ENCODE results near the gene RNF130. TPM values are rescaled to one million over a fixed set of nuclear protein-coding genes. Genes with fewer than 3 reads are reported as not detected.

RNF130 gene
- total RNA-seq, 2 experiments from 2014 or later: 4.0 to 5.5 TPM

- CTCF ChIA-PET: no interaction called here
- Mint-ChIP-seq H3K9me3 (ENCODE audit: insufficient read depth) (no peaks in the 10 kb centered on the region), H3K27me3 (ENCODE audit: low read depth) (no peaks in the 10 kb centered on the region), H3K4me1 (ENCODE audit: low read depth) (no peaks in the 10 kb centered on the region), H3K4me3 (no peak overlapping the region), H3K36me3 (ENCODE audit: low read depth) (no peaks in the 10 kb centered on the region), H3K27ac (no peak overlapping the region)
- ATAC-seq: no peak
- POLR2A ChIA-PET: no interaction called here
- no peak for DNase-seq
Observed at GRCh38 chr5:180113660-180114303, 42.2 kb upstream of the RNF130 start.

GRCh38 chr5:180112181-180112861 is 40.8 kb upstream of the RNF130 start:
- Mint-ChIP-seq H3K4me3 (no peak overlapping the region), H3K36me3 (ENCODE audit: low read depth) (no peaks in the 10 kb centered on the region), H3K27ac (no peak overlapping the region), H3K27me3 (ENCODE audit: low read depth) (no peaks in the 10 kb centered on the region), H3K9me3 (ENCODE audit: insufficient read depth) (peaks cover 5% of the 10 kb centered on the region), H3K4me1 (ENCODE audit: low read depth) (no peaks in the 10 kb centered on the region)
- ATAC-seq: no peak
- CTCF ChIA-PET: no interaction called here
- POLR2A ChIA-PET: no interaction called here
- no peak for DNase-seq

GRCh38 chr5:180111273-180112002 is 39.9 kb upstream of the RNF130 start:
- POLR2A ChIA-PET: no interaction called here
- no peak for ATAC-seq

DNA sequence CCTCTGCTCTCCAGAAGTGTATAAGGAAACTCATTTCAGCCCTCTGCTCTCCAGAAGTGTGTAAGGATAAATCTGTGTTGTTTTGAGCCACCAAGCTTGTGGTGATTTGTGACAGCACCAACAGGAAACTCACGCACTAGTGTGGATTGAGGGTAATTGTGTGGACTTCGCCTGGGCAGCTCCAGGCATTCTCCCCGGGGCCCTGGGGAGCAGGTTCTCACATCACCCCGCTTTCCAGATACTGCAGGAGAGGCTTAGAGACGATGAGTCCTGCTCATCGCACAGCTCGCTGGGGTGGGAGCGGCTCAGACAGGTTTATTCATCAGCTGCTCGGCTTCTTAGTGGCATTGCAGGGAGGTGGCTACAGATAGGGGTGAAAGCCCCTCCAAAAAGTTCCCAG is 38.4 kb upstream of the RNF130 start:
- Mint-ChIP-seq H3K4me3 (no peak overlapping the region), H3K36me3 (ENCODE audit: low read depth) (no peaks in the 10 kb centered on the region), H3K9me3 (ENCODE audit: insufficient read depth) (peaks cover 17% of the 10 kb centered on the region), H3K4me1 (ENCODE audit: low read depth) (no peaks in the 10 kb centered on the region), H3K27me3 (ENCODE audit: low read depth) (no peaks in the 10 kb centered on the region), H3K27ac (no peak overlapping the region)
- POLR2A ChIA-PET: no interaction called here
- DNase-seq: no peak
- CTCF ChIA-PET: no interaction called here
- ATAC-seq: no peak

More at GRCh38 chr5:180111273-180112002, 39.9 kb upstream of the RNF130 start:
- Mint-ChIP-seq H3K36me3 (ENCODE audit: low read depth) (no peaks in the 10 kb centered on the region), H3K9me3 (ENCODE audit: insufficient read depth) (peaks cover 14% of the 10 kb centered on the region), H3K4me1 (ENCODE audit: low read depth) (no peaks in the 10 kb centered on the region), H3K27me3 (ENCODE audit: low read depth) (no peaks in the 10 kb centered on the region), H3K4me3 (no peak overlapping the region), H3K27ac (no peak overlapping the region)
- CTCF ChIA-PET: no interaction called here
- DNase-seq: no peak

DNA sequence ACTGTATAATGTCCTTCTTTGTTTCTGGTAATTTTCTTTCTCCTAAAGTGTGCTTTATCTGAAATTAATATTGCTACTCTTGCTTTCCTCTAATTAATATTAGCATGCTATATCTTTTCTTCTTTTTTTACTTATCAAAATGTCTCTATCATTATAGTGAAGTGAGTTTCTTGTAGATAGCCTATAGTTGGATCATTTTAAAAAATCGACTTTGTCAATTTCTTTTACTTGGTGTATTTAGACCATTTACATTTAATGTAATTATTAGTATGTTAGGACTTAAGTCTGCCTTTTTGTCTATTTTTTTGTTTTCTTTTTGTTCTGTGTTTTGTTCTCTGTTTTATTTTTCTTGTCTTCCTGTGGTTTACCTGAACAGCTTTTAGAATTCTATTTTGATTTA is 35.4 kb upstream of the RNF130 start:
- CTCF ChIA-PET: interaction anchor here (0.7 kb wide), 1 partner anchor 16 kb away, joined by 3 read pairs; no protein-coding TSS in a partner anchor
- ATAC-seq: no peak
- POLR2A ChIA-PET: no interaction called here
- Mint-ChIP-seq H3K27me3 (ENCODE audit: low read depth) (peaks cover 3% of the 10 kb centered on the region), H3K4me3 (no peak overlapping the region), H3K36me3 (ENCODE audit: low read depth) (no peaks in the 10 kb centered on the region), H3K27ac (no peak overlapping the region), H3K9me3 (ENCODE audit: insufficient read depth) (peaks cover 17% of the 10 kb centered on the region), H3K4me1 (ENCODE audit: low read depth) (no peaks in the 10 kb centered on the region)
- DNase-seq: no peak

- no peak for DNase-seq
- Mint-ChIP-seq H3K4me3 (no peak overlapping the region), H3K36me3 (ENCODE audit: low read depth) (no peaks in the 10 kb centered on the region), H3K27ac (no peak overlapping the region), H3K27me3 (ENCODE audit: low read depth) (peaks cover 3% of the 10 kb centered on the region), H3K4me1 (ENCODE audit: low read depth) (no peaks in the 10 kb centered on the region), H3K9me3 (ENCODE audit: insufficient read depth) (peaks cover 17% of the 10 kb centered on the region)
- CTCF ChIA-PET: no interaction called here
- ATAC-seq: no peak
- POLR2A ChIA-PET: no interaction called here
Observed at GRCh38 chr5:180105827-180106312, 34.3 kb upstream of the RNF130 start.

GRCh38 chr5:180104168-180104530 is 32.6 kb upstream of the RNF130 start:
- peaks cover 17% of the 10 kb centered on the region for H3K9me3 Mint-ChIP-seq (ENCODE audit: insufficient read depth)
- no peak overlapping the region for H3K27ac Mint-ChIP-seq
- peaks cover 3% of the 10 kb centered on the region for H3K27me3 Mint-ChIP-seq (ENCODE audit: low read depth)
- ChIA-PET CTCF (no interaction called here), POLR2A (no interaction called here)
- H3K4me3 Mint-ChIP-seq: no peak overlapping the region
- ATAC-seq (no peak), DNase-seq (no peak)
- H3K4me1 Mint-ChIP-seq (ENCODE audit: low read depth): no peaks in the 10 kb centered on the region
- H3K36me3 Mint-ChIP-seq (ENCODE audit: low read depth): no peaks in the 10 kb centered on the region

- POLR2A ChIA-PET: no interaction called here
- Mint-ChIP-seq H3K27me3 (ENCODE audit: low read depth) (peaks cover 3% of the 10 kb centered on the region), H3K4me3 (no peak overlapping the region), H3K4me1 (ENCODE audit: low read depth) (no peaks in the 10 kb centered on the region), H3K36me3 (ENCODE audit: low read depth) (no peaks in the 10 kb centered on the region), H3K9me3 (ENCODE audit: insufficient read depth) (peaks cover 16% of the 10 kb centered on the region), H3K27ac (no peak overlapping the region)
- ATAC-seq (no peak), DNase-seq (no peak)
- CTCF ChIA-PET: no interaction called here
Observed at GRCh38 chr5:180103487-180104167, 32.1 kb upstream of the RNF130 start.

DNA sequence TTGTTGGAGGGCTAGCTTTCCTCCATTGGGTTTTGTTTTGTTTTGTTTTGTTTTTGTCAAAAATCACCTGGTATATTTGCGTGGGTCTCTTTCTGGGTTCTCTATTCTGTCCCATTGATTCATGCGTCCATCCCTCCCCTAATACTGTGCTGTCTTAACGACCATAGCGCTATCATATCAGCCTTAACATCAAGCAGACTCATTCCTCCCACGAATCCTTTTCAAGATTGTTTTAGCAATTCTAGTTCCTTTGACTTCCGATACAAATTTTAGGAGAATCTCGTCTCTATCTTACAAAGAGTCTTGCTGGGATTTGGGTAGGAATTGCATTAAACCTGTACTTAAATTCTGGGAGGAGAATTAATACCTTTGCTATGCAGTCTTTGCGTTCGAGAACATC is 31.1 kb upstream of the RNF130 start:
- H3K4me1 Mint-ChIP-seq (ENCODE audit: low read depth): no peaks in the 10 kb centered on the region
- DNase-seq (no peak), ATAC-seq (no peak)
- peaks cover 3% of the 10 kb centered on the region for H3K27me3 Mint-ChIP-seq (ENCODE audit: low read depth)
- ChIA-PET CTCF (no interaction called here), POLR2A (no interaction called here)
- H3K4me3 Mint-ChIP-seq: no peak overlapping the region
- no peak overlapping the region for H3K27ac Mint-ChIP-seq
- H3K9me3 Mint-ChIP-seq (ENCODE audit: insufficient read depth): peaks cover 12% of the 10 kb centered on the region
- no peaks in the 10 kb centered on the region for H3K36me3 Mint-ChIP-seq (ENCODE audit: low read depth)

- CTCF ChIA-PET: no interaction called here
- peaks cover 5% of the 10 kb centered on the region for H3K9me3 Mint-ChIP-seq (ENCODE audit: insufficient read depth)
- ATAC-seq: no peak
- peaks cover 3% of the 10 kb centered on the region for H3K27me3 Mint-ChIP-seq (ENCODE audit: low read depth)
- no peaks in the 10 kb centered on the region for H3K4me1 Mint-ChIP-seq (ENCODE audit: low read depth)
- DNase-seq: no peak
- POLR2A ChIA-PET: no interaction called here
- no peak overlapping the region for H3K4me3 Mint-ChIP-seq
- no peak overlapping the region for H3K27ac Mint-ChIP-seq
- no peaks in the 10 kb centered on the region for H3K36me3 Mint-ChIP-seq (ENCODE audit: low read depth)
Observed at GRCh38 chr5:180101451-180102105, 30.0 kb upstream of the RNF130 start.

- no peaks in the 10 kb centered on the region for H3K4me1 Mint-ChIP-seq (ENCODE audit: low read depth)
- no peak overlapping the region for H3K27ac Mint-ChIP-seq
- H3K36me3 Mint-ChIP-seq (ENCODE audit: low read depth): no peaks in the 10 kb centered on the region
- no peaks in the 10 kb centered on the region for H3K9me3 Mint-ChIP-seq (ENCODE audit: insufficient read depth)
- POLR2A ChIA-PET: no interaction called here
- DNase-seq (no peak), ATAC-seq (no peak)
- no peak overlapping the region for H3K4me3 Mint-ChIP-seq
- CTCF ChIA-PET: no interaction called here
- H3K27me3 Mint-ChIP-seq (ENCODE audit: low read depth): peaks cover 3% of the 10 kb centered on the region
Observed at GRCh38 chr5:180100621-180101450, 29.3 kb upstream of the RNF130 start.
